Activated naive CD4-positive, alpha-beta T cell treated with anti-CD3 and anti-CD28 coated beads, Interleukin-2, amount 50 U/mL, for 16 hours (primary cell): Measurements from ENCODE around the gene JAZF1.

Experiments
- DNase-seq: peaks from one replicate; pipeline ENCODE4 v3.0.0-alpha.2; 2020

The JAZF1 gene

GRCh38 chr7:28102797-28103196, 77.8 kb downstream of the JAZF1 start:
- DNase-seq = no peak

GRCh38 chr7:28096713-28097112, 83.9 kb downstream of the JAZF1 start:
- DNase-seq = peak; percentile 27

- DNase-seq = no peak
These were observed 85.4 kb downstream of the JAZF1 start for GRCh38 chr7:28095231-28095630.

GRCh38 chr7:28093623-28094232, 86.9 kb downstream of the JAZF1 start:
- DNase-seq = peak; percentile 55

- no peak for DNase-seq
These were observed 89.4 kb downstream of the JAZF1 start for GRCh38 chr7:28091190-28091589.

- DNase-seq = no peak
These were observed 91.5 kb downstream of the JAZF1 start for GRCh38 chr7:28088901-28089714.

GRCh38 chr7:28088032-28088431, 92.6 kb downstream of the JAZF1 start:
- DNase-seq = no peak

- no peak for DNase-seq
These were observed 94.4 kb downstream of the JAZF1 start for GRCh38 chr7:28086198-28086597.

- DNase-seq = no peak
These were observed 96.3 kb downstream of the JAZF1 start for GRCh38 chr7:28083998-28084985.

- DNase-seq = no peak
These were observed 97.2 kb downstream of the JAZF1 start for GRCh38 chr7:28083164-28083997.

GRCh38 chr7:28082071-28082470, 98.5 kb downstream of the JAZF1 start:
- DNase-seq = no peak

GRCh38 chr7:28081016-28081415, 99.6 kb downstream of the JAZF1 start:
- no peak for DNase-seq

GRCh38 chr7:28078036-28078901, 102.3 kb downstream of the JAZF1 start:
- DNase-seq = peak; percentile 47

- no peak for DNase-seq
These were observed 103.0 kb downstream of the JAZF1 start for GRCh38 chr7:28077616-28078015.

- no peak for DNase-seq
These were observed 104.0 kb downstream of the JAZF1 start for GRCh38 chr7:28076423-28077200.

- DNase-seq = no peak
These were observed 104.8 kb downstream of the JAZF1 start for GRCh38 chr7:28075674-28076358.

- DNase-seq = no peak
These were observed 107.6 kb downstream of the JAZF1 start for GRCh38 chr7:28072876-28073514.

- DNase-seq = no peak
These were observed 109.0 kb downstream of the JAZF1 start for GRCh38 chr7:28071570-28071969.

- DNase-seq = no peak
These were observed 110.1 kb downstream of the JAZF1 start for GRCh38 chr7:28070297-28071055.
